Activated T-cell treated with anti-CD3 and anti-CD28 coated beads, Interleukin-2, amount 50 U/mL, for 48 hours (primary cell): Measurements from ENCODE around the gene PLEKHA1.
A peak's percentile ranks its signal among the peaks of the same experiment; 100 is the strongest.

ENCODE experiments used
- DNase-seq, 2 experiments: peaks; one replicate each; pipeline ENCODE4 v3.0.0-alpha.2; 2020

PLEKHA1 gene

DNA sequence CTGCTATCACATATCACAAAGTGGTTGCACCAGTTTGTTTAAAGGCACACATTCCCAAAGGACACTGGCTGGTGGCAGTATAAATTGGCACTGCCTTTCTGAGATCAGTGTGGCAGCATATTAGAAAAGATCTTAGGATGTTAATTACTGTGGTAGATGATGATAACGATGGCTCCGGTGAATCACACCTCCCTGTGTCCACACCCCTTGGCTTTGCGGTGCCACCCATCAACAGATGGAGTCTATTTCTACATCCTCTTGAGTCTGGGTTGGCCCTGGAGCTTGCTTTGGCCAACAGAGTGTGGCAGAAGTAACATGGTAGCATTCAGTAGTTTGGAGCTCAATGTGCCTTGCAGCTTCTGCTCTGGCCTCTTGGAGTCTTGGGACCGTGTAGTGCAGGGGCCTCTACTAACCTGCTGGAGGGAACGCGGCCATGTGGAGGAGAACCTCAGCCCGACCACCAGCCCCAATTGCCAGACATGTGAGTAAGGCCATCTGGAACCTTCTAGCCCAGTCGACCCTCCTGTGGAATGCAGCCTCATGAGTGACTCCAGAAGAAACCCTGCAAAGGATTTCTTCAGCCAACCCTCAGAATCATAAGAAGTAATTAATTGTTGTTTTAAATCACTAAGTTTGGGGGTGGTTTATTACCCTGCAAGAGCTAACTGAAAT is 27.2 kb upstream of the PLEKHA1 start:
- no peak for DNase-seq

GRCh38 chr10:122348512-122348911 is 26.0 kb upstream of the PLEKHA1 start:
- DNase-seq = no peak

GRCh38 chr10:122348935-122349361 is 25.6 kb upstream of the PLEKHA1 start:
- no peak for DNase-seq

- no peak for DNase-seq
These were observed 24.6 kb upstream of the PLEKHA1 start for GRCh38 chr10:122349758-122350369.

GRCh38 chr10:122350893-122351292 is 23.6 kb upstream of the PLEKHA1 start:
- no peak for DNase-seq

DNA sequence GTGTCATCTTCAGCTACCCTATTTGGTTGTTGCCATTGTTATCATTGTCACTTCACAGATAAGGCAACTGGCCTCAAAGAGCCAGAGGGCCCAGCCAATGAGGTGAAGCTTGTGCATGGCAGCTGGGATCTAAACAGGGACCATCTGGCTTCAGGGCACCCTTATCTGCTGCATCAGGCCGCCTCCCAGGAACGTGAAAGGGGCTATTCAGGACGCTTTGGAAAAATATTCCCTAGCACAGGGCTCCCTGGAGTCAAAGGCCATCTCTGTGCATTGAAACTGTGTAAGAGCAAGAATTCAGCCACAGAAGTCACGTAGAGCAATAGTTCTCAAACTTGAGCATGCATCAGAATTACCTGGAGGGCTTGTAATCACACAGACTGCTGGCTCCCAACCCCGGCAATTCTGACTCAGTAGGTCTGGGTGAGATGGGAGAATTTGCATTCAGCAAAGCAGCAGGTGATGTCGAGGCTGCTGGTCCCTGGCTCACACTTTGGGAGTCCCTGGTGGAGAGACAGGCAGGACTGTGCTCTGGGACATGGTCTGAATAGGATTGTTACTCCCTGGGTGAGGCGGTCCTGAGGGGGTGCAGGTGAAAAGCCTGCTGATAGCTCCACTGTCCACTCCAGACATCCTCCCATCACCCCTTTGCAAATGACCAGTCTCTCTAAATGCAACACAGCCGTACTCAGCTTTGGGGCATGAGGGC is 21.5 kb upstream of the PLEKHA1 start:
- DNase-seq = no peak

GRCh38 chr10:122354383-122354782 is 20.1 kb upstream of the PLEKHA1 start:
- DNase-seq = no peak

DNA sequence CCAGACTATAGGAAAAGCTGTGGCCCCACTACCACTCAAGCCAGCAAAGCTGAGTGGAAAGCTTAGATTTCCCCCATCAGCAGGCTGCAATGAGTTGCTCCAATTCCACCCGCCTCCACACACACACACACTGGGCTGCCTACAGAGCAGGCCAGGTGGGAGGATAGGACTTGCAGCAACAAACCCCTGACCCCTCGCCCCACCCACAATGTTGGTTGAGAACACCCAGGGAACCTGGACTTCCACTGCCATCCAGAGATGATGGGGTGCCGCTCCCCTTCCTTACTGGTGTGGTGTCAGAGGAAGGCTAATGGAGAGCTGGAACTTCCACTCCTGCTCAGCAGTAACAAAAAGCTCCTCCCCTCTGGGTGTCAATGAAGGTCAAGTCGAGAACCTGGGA is 16.8 kb upstream of the PLEKHA1 start:
- no peak for DNase-seq

DNA sequence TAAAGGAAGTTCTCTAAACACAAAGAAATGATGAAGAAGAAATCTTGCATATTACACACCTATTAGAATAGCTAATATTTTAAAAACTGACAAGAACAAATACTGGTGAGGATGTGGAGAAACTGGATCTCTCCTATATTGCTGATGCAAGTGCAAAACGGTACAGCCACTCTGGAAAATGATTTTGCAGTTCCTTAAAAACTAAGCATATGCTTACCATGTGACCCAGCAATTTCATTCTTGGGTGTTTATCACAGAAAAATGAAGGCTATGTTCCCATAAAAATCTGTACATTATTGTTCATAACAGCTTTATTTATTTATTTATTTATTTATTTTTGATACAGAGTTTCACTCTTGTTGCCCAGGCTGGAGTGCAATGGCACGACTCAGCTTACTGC is 14.9 kb upstream of the PLEKHA1 start:
- no peak for DNase-seq

DNA sequence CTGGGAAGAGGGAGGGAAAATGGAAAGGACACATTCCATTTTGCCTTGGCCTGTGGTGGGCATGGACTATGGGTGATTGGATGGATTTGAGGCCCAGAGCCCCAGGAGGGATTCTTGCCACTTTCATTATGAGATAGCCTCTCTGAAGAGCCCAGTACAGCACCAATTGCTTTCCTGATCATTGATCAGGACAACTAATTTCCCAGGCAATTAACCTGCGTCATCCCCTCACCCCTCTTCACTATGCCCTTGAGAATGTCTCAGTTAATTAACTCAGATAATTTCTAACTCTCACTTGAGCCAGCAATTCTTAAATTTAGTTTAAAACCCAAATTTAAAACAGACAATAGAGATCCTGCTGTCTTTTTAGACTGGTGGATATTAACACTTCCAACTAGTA is 13.5 kb upstream of the PLEKHA1 start:
- DNase-seq = no peak

DNA sequence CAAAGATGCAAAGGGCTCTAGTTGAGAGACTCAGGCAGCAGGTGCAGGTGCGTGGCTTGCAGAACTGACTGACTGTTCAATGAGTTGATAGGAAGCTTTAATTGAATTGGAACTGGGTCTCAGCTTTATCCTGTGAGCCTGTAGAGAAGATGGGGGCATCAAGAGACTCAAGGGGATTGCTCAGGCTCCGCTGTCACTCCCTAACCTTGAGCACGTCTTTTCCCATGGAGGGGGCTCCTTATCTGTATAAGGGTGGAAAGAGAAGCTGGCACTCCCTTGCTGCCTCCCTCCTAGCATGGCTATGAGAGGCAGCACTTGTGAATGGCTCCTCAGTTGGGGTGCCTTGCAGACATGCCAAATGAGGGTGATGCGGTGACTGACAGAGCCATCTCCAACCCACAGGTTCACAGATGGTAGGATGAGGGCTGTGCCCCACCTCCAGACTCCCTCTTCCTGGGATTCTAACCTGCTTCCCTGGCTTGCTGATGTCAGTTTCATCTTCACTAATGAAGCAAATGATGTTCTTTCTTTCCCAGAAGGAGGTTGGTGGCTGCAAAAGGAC is 12.4 kb upstream of the PLEKHA1 start:
- no peak for DNase-seq

DNA sequence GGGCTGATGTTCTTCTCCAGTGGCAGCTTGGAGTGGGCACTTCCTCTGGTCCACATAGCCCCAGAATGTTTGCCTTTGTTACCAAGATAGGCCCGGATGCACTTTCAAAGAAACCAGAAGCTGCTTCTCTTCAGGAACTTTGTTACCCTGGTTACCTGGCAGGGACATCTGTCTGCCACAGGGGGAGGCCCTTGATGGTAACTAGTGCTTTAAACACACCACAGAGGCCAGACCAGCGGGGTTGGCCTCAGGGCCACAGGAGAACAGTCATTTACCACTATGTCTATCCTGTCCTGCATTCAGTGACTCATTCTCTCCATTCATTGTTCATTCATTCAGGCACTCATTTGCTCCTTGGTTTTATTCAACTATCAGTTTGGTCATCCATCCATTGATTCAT is 11.9 kb upstream of the PLEKHA1 start:
- peak; percentile 37 for DNase-seq

DNA sequence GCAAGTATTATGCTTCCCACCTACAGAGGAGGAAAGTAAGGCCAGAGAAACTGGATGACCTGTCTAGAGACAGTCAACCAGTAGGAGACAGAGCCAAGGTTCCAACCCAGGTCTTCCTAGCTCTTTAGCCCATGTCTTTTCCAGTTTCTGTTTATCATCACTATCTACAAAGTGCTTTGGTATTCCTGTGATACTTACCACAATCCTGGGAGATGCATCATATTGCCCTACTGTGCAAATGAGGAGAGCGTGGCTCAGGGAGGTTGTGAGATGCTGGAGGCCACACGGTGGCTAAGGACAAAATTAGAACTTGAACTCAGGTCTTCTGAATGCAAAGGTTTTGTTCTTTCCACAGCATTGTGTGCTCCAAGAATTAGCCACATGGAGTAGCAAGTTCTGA is 11.2 kb upstream of the PLEKHA1 start:
- DNase-seq = no peak

DNA sequence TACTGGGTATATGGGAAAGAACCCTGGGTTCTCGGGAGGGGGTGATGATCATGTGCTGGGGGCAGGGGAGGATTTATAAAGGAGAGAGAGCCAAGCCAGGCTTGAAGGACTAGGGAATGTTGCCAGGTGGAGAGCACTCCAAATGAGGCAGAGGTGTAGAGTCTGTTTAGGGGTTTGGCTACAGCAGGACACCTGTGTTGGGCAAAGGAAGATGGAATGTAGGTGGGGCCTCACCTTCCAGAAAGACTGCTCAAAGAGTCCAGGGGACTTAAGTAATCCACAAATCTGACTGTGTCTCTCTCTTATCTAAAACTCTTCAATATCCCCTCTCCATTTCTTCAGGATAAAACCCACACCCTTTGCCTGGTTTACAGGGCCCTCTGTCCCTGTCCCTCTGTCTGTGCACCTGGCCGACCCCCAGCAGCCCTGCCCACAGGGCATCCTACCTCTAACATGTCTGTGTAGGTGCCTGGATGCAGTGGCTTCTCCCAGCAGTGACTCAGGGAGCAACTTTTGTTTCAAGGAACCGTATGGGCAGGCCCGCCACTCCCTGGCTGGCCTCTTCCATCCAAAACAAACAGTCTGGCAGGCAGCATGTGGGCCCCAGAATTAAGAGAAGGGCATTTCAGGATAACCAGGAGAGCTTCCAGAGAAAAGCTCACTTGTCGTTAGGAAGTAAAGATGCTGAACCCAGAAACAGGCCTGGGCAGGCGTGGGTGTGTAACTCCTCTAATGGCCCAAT is 10.6 kb upstream of the PLEKHA1 start:
- no peak for DNase-seq

GRCh38 chr10:122368502-122369254 is 5.8 kb upstream of the PLEKHA1 start:
- no peak for DNase-seq

GRCh38 chr10:122373108-122373507 is 1.4 kb upstream of the PLEKHA1 start:
- no peak for DNase-seq

GRCh38 chr10:122373721-122374120 is 787 bp upstream of the PLEKHA1 start:
- no peak for DNase-seq

DNA sequence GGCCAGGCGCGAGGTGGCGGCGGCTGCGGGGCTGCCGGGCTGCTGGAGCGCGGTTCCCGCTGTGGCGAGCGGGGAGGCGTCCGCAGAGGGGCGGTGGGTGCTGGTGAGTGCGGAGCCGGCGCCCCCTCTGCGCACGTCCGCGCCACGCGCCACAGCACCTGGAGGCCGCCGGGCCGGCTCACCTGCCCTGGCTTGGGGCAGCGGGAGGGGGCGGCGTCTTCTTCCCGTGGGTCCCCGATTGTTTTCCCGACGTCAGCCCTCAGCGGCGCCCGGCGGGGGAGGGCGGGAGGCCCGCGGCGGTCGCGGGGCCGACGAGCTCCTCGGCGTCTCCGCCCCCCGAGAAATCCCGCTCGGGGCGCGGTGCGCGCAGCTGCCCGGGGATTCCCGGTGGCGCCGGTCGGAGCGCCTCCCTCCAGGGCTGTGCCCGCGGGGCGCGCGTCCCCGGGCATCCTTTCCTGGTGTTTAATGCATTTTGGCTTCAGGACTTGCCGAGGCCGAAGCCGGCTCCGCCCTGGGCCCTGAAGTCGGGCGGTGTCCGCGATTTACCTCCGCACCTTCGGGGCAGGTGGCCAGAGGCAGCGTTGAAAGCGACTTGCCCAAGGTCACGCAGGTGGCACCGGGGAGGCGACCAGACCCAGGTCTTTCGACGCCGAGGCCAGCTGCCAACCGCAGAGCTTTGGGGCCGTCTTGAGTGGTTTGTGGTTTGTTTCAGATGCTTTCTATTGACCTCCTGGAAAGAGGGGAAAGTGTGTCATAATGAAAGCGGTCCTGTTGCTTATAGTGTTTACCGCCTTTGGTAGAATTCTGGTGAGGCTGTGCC is 561 bp downstream of the PLEKHA1 start:
- DNase-seq = peak; percentile 81 to 85

DNA sequence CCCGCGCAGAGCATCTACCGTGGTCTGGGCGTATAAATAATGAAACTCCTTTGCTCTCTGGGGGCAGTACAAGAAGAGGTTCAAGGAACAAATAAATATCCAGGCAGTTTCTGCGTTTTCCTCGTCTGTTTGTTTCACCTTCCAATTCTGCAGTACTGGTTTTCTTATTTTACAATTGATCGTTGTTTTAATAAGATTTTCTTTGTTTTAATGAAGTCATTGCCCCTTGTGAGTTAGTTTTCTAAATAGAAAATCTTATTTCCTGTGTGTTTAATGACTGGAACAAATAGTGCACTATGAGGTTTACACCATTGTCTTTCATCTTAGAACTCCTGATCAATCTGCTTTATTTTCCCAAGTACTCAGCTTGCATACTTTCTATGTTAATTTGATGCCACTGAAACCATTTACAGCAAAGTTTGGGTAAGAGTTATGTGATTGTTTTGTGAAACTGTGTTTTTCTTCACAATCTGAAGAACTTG is 1.2 kb downstream of the PLEKHA1 start:
- DNase-seq = no peak

- DNase-seq = no peak
These were observed 2.0 kb downstream of the PLEKHA1 start for GRCh38 chr10:122376364-122376961.

DNA sequence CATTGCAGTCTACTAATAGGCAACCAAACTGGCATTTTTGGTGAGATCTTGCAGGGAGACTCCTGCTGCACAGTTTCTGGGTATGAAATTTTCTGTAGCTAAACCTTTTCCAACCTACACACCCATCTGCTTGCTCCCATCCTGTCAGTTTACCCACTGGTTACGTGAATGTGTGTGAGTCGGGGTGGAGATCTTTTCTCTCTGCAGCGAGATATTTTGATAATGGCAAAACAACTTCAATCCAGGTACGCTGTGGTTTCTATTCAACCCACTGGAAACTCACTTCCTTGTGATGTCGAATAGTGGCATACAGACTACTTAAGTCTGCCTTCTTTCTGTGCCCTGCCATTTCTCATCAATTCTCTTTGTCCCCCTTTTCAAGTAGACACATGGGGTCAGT is 4.5 kb downstream of the PLEKHA1 start:
- DNase-seq = no peak
